OCI-LY7 (cell line): Measurements from ENCODE around the gene NTM. TPM values are rescaled to one million over a fixed set of nuclear protein-coding genes. Genes with fewer than 3 reads are reported as not detected.

Experiments used
- BruUV-seq: library from RNA; stranded (reverse); fragments of 400-500 nt; replicated peaks from 2 replicates; lab custom pipeline; 2021; lab: Mats Ljungman, UMichigan
- CTCF ChIA-PET: fragments of 300-600 bp; sonication (Branson Sonifier 250); formaldehyde crosslinking; loops from one replicate; lab custom pipeline; 2022; ENCODE audit warnings: antibody characterized with exemption; ENCODE audit not compliant: unreplicated experiment; lab: Charles Lee
- POLR2A ChIA-PET: fragments of 300-600 bp; sonication (Branson Sonifier 250); formaldehyde crosslinking; loops from one replicate; lab custom pipeline; 2022; ENCODE audit warnings: antibody characterized with exemption; lab: Charles Lee
- DNase-seq: peaks from one replicate; pipeline ENCODE4 v3.0.0-alpha.2; 2015; ENCODE audit warnings: low spot score
- H2AFZ ChIP-seq: fragments of 200-600 bp; sonication (generic), shearing (Covaris generic); 2 replicates; pipeline ENCODE4 v1.6.1; 2014; ENCODE audit warnings: mild to moderate bottlenecking, antibody characterized with exemption, low read length, moderate library complexity
- H3K27ac ChIP-seq: fragments of 200-600 bp; sonication (generic); 2 replicates; pipeline ENCODE4 v1.5.1; 2014; ENCODE audit warnings: mixed run types, low read depth, mild to moderate bottlenecking, moderate library complexity, low read length, inconsistent platforms; ENCODE audit not compliant: poor library complexity, severe bottlenecking
- H3K36me3 ChIP-seq: fragments of 200-600 bp; sonication (generic); 2 replicates; pipeline ENCODE4 v1.6.1; 2014; ENCODE audit warnings: mild to moderate bottlenecking, antibody characterized with exemption, low read length, moderate library complexity, mixed read lengths; ENCODE audit not compliant: insufficient read depth
- H3K4me1 ChIP-seq: fragments of 200-600 bp; sonication (generic); 2 replicates; pipeline ENCODE4 v1.5.1; 2014; ENCODE audit warnings: mild to moderate bottlenecking, low read length; ENCODE audit not compliant: insufficient read depth, poor library complexity, severe bottlenecking
- H3K4me2 ChIP-seq: fragments of 200-600 bp; sonication (generic); 2 replicates; pipeline ENCODE4 v1.6.1; 2014; ENCODE audit warnings: mild to moderate bottlenecking, low read length
- H3K4me3 ChIP-seq: fragments of 200-600 bp; sonication (generic); 2 replicates; pipeline ENCODE4 v1.5.1; 2014; ENCODE audit warnings: mild to moderate bottlenecking, low read depth, low read length; ENCODE audit not compliant: poor library complexity, severe bottlenecking
- H3K79me2 ChIP-seq: fragments of 200-600 bp; sonication (generic); 2 replicates; pipeline ENCODE4 v1.6.1; 2016; ENCODE audit warnings: low read depth, mild to moderate bottlenecking, low read length, moderate library complexity, mixed read lengths; ENCODE audit not compliant: insufficient read depth
- H3K9me2 ChIP-seq: fragments of 200-600 bp; sonication (generic); 2 replicates; pipeline ENCODE4 v1.6.1; 2016; ENCODE audit warnings: mild to moderate bottlenecking, low read length, mixed read lengths; ENCODE audit not compliant: insufficient read depth
- H3K9me3 ChIP-seq: fragments of 200-600 bp; sonication (generic); 2 replicates; pipeline ENCODE4 v1.6.1; 2014; ENCODE audit warnings: mild to moderate bottlenecking, mixed run types, low read length, mixed read lengths
- H4K20me1 ChIP-seq: fragments of 200-600 bp; sonication (generic); 2 replicates; pipeline ENCODE4 v1.6.1; 2014; ENCODE audit warnings: mild to moderate bottlenecking, antibody characterized with exemption, low read length, moderate library complexity, mixed read lengths; ENCODE audit not compliant: insufficient read depth
- EZH2phosphoT487 ChIP-seq: fragments of 200-600 bp; sonication (generic); IDR thresholded peaks from 2 replicates; pipeline ENCODE4 v1.6.1; 2018; ENCODE audit warnings: low read depth, borderline replicate concordance, mild to moderate bottlenecking, mixed run types, antibody characterized with exemption, low read length, moderate library complexity, mixed read lengths
- intact Hi-C: fragments of 100-400 bp; cut with micrococcal nuclease; formaldehyde crosslinking; loops from one replicate; pipeline ENCODE4 v1.10.0; 2022; ENCODE audit not compliant: unreplicated experiment
- total RNA-seq, 2 experiments: library from RNA; depleted of rRNA in 1 of 2; stranded (reverse); fragments of >200 nt in 1 of 2; shearing (Covaris generic) in 1 of 2; gene quantifications; 2 replicates each; pipeline ENCODE4 v1.2.3, GENCODE V29; 2014 to 2022
- TF ChIP-seq, protein P1 (sequence below): fragments of 200-600 bp; sonication (generic); conservative IDR thresholded peaks from 2 replicates; pipeline ENCODE4 v1.5.1; 2014; ENCODE audit warnings: mild to moderate bottlenecking, antibody characterized with exemption, low read length, moderate library complexity, mixed read lengths

Gene NTM
- total RNA-seq, 2 experiments from 2014 or later, result not detected

DNA sequence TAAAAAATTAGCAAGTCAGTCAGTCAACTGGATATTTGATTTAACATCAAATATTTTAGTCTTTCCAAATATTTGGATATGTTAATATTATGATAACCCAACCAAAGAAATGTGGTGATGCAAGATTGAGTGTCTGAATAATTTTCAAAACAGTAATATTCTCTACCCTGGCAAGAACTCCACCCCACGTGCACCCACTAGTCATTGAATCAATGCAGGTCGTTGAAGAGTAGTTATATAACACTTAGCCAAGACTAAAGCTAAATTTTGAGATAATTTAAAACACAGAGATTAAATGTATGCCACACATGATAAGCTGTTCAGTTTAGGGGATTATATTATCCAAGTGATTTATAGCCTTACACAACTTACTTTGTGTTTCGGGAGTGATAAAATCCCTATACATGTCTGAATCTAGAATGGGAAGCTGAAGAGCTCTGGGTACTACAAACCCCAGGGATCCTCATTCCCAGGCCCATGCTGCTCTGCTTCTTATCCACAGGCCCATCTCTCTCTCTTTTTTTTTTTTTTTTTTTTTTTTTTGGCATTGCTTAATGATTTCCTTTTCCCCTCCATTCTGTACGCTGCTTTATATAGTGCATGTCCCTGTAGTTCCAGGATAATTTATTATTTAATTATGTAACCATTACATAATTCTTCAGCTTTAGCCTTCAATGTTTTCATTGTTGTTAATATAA, 392.9 kb downstream of the NTM start:
- Histone ChIP-seq H4K20me1 (no peaks in the 10 kb centered on the region), H2AFZ (no peak overlapping the region), H3K4me3 (no peak overlapping the region), H3K9me3 (no peaks in the 10 kb centered on the region), H3K4me2 (no peak overlapping the region), H3K36me3 (no peaks in the 10 kb centered on the region), H3K9me2 (no peaks in the 10 kb centered on the region), H3K4me1 (no peaks in the 10 kb centered on the region), H3K79me2 (no peaks in the 10 kb centered on the region), H3K27ac (no peak overlapping the region)
- BruUV-seq, result no TSS peak
- no peak for DNase-seq
- TF ChIP-seq, protein P1, sequence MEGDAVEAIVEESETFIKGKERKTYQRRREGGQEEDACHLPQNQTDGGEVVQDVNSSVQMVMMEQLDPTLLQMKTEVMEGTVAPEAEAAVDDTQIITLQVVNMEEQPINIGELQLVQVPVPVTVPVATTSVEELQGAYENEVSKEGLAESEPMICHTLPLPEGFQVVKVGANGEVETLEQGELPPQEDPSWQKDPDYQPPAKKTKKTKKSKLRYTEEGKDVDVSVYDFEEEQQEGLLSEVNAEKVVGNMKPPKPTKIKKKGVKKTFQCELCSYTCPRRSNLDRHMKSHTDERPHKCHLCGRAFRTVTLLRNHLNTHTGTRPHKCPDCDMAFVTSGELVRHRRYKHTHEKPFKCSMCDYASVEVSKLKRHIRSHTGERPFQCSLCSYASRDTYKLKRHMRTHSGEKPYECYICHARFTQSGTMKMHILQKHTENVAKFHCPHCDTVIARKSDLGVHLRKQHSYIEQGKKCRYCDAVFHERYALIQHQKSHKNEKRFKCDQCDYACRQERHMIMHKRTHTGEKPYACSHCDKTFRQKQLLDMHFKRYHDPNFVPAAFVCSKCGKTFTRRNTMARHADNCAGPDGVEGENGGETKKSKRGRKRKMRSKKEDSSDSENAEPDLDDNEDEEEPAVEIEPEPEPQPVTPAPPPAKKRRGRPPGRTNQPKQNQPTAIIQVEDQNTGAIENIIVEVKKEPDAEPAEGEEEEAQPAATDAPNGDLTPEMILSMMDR, result no peak
- no peak for TF ChIP-seq EZH2phosphoT487
- intact Hi-C loops, result no loop called here
- ChIA-PET POLR2A (no interaction called here), CTCF (no interaction called here)

DNA sequence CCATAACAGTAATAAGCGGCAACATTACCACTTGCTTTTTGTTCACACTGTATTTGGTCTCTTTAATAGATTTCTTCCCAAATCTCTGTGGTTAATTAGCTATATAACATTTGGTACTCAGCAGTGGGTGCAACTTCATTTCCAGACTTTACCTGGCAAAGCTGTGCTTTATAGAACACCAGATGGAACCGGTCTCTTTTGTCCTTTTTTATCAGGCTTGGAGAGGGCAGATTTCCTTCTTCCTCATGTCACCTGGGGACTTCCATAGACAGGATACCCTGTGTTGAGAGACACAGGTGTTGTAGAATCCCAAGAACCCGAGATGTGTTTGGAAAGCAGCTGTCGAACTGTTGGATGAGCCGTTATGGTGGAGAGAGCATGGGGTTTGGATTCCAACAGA, 393.7 kb downstream of the NTM start:
- no peaks in the 10 kb centered on the region for H3K9me2 ChIP-seq
- no peaks in the 10 kb centered on the region for H3K9me3 ChIP-seq
- H3K4me2 ChIP-seq, result no peak overlapping the region
- H3K36me3 ChIP-seq, result no peaks in the 10 kb centered on the region
- no peaks in the 10 kb centered on the region for H3K79me2 ChIP-seq
- no peak overlapping the region for H3K4me3 ChIP-seq
- BruUV-seq, result no TSS peak
- ChIA-PET CTCF (no interaction called here), POLR2A (no interaction called here)
- no peaks in the 10 kb centered on the region for H3K4me1 ChIP-seq
- no peak for TF ChIP-seq EZH2phosphoT487
- TF ChIP-seq, protein P1, result no peak
- no peak overlapping the region for H3K27ac ChIP-seq
- H2AFZ ChIP-seq, result no peak overlapping the region
- H4K20me1 ChIP-seq, result no peaks in the 10 kb centered on the region
- DNase-seq, result no peak
- intact Hi-C loops, result no loop called here

GRCh38 chr11:131764649-131765048, 394.2 kb downstream of the NTM start:
- DNase-seq, result no peak
- Histone ChIP-seq H3K9me3 (no peaks in the 10 kb centered on the region), H2AFZ (no peak overlapping the region), H3K27ac (no peak overlapping the region), H3K9me2 (no peaks in the 10 kb centered on the region), H3K36me3 (no peaks in the 10 kb centered on the region), H4K20me1 (no peaks in the 10 kb centered on the region), H3K4me1 (no peaks in the 10 kb centered on the region), H3K79me2 (no peaks in the 10 kb centered on the region), H3K4me3 (no peak overlapping the region), H3K4me2 (no peak overlapping the region)
- BruUV-seq, result no TSS peak
- ChIA-PET CTCF (no interaction called here), POLR2A (no interaction called here)
- intact Hi-C loops, result no loop called here
- TF ChIP-seq EZH2phosphoT487, result no peak
- TF ChIP-seq, protein P1, result no peak
